SK-N-MC (cell line): ENCODE data around the gene NINL.
A peak's percentile ranks its signal among the peaks of the same experiment; 100 is the strongest.

Experiments
- DNase-seq: peaks from one replicate; pipeline ENCODE4 v3.0.0-alpha.2; 2011; ENCODE audit warnings: low read depth, low spot score
- H3K27ac ChIP-seq: fragments of 200-600 bp; sonication (generic); 2 replicates; pipeline ENCODE4 v1.5.1; 2016; ENCODE audit warnings: mixed run types
- H3K36me3 ChIP-seq: fragments of 200-600 bp; sonication (generic); 2 replicates; pipeline ENCODE4 v1.6.1; 2017; ENCODE audit warnings: antibody characterized with exemption, low read length, mixed read lengths; ENCODE audit not compliant: insufficient read depth
- H3K4me3 ChIP-seq: fragments of 200-600 bp; sonication (generic); 2 replicates; pipeline ENCODE4 v1.5.1; 2016
- H3K9ac ChIP-seq: fragments of 200-600 bp; sonication (generic); 2 replicates; pipeline ENCODE4 v1.8.0; 2017; ENCODE audit warnings: mixed run types, mixed read lengths; ENCODE audit not compliant: insufficient read length
- H3K9me3 ChIP-seq: fragments of 200-600 bp; sonication (generic); 2 replicates; pipeline ENCODE4 v1.6.1; 2017; ENCODE audit warnings: low read depth, mild to moderate bottlenecking, antibody characterized with exemption, low read length, moderate library complexity, mixed read lengths
- EZH2 ChIP-seq: fragments of 200-600 bp; sonication (generic); IDR thresholded peaks from one replicate; pipeline ENCODE4 v1.6.1; 2017; ENCODE audit warnings: antibody characterized with exemption
- FOXP2 ChIP-seq: optimal IDR thresholded peaks from 2 replicates; pipeline ENCODE3; 2011; ENCODE audit warnings: mild to moderate bottlenecking, moderate library complexity; ENCODE audit not compliant: insufficient read depth; ENCODE audit errors: extremely low read length, control extremely low read depth
- POLR2AphosphoS5 ChIP-seq: IDR thresholded peaks from 2 replicates; pipeline ENCODE4 v1.6.1; 2012; ENCODE audit warnings: mild to moderate bottlenecking, low read depth, low read length, borderline replicate concordance

The NINL gene

DNA sequence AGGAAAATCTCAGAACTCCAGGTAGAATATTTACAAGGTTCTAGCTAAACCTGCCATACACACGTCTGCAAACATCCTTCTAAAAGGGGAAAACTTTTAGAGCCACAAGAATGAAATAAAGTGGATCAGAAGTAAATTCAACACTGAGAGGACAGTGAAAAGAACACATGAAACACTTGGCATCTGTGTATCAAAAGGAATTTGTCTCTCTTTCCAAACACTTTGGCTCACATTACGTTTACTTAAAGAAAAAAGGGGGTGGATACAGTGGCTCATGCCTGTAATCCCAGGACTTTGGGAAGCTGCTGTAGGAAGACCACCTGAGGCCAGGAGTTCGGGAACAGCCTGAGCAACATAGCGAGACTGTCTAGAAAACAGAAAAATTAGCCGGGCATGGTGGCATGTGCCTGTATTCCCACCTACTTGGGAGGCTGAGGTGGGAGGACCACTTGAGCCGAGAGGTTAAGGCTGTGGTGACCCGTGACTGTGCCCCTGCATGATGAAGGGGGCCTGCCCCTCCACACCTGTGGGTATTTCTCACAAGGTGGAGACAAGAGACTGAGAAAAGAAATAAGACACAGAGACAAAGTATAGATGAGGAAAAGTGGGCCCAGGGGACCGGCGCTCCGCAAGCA is 35.4 kb downstream of the NINL start:
- Histone ChIP-seq H3K27ac (no peak overlapping the region), H3K9ac (no peak overlapping the region), H3K36me3 (peaks cover 5% of the 10 kb centered on the region; the same call in 1 of the 2 replicates), H3K9me3 (no peaks in the 10 kb centered on the region), H3K4me3 (no peak overlapping the region)
- DNase-seq: no peak
- TF ChIP-seq FOXP2 (no peak), POLR2AphosphoS5 (no peak), EZH2 (no peak)

DNA sequence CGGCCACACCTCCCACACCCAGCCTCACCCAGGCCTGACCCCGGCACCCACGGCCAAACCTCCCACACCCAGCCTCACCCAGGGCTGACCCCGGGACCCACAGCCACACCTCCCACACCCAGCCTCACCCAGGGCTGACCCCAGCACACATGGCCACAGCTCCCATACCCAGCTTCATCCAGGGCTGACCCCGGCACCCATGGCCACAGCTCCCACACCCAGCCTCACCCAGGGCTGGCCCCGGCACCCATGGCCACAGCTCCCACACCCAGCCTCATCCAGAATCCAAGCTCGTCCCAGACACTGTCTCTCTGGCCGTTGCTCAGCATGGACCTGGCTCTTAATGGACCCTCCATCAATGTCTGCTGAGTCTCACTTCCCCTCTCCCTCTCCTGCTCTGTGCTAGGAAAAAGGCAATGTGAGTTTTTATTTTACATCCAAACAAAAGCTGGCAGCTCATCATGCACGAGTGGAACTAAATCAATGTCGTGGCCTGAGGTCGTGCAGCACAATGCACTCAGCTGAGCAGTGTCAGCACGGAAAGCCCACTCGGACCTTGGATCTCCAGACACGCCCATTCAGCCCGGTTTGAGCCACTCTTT is 36.1 kb downstream of the NINL start:
- TF ChIP-seq POLR2AphosphoS5: no peak
- TF ChIP-seq FOXP2: no peak
- TF ChIP-seq EZH2: no peak
- no peak overlapping the region for H3K4me3 ChIP-seq
- peaks cover 5% of the 10 kb centered on the region; the same call in 1 of the 2 replicates for H3K36me3 ChIP-seq
- no peaks in the 10 kb centered on the region for H3K9me3 ChIP-seq
- DNase-seq: no peak
- H3K9ac ChIP-seq: no peak overlapping the region
- H3K27ac ChIP-seq: no peak overlapping the region

DNA sequence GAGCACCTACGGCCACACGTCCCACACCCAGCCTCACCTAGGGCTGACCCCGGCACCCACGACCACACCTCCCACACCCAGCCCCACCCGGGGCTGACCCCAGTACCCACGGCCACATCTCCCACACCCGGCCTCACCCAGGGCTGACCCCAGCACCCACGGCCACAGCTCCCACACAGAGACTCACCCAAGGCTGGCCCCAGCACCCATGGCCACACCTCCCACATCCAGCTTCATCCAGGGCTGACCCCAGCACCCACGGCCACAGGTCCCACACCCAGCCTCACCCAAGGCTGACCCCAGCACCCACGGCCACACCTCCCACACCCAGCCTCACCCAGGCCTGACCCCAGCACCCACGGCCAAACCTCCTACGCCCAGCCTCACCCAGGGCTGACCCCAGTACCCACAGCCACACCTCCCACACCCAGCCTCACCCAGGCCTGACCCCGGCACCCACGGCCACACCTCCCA is 36.7 kb downstream of the NINL start:
- TF ChIP-seq FOXP2 (no peak), POLR2AphosphoS5 (no peak), EZH2 (no peak)
- H3K4me3 ChIP-seq: no peak overlapping the region
- H3K27ac ChIP-seq: no peak overlapping the region
- no peak overlapping the region for H3K9ac ChIP-seq
- no peak for DNase-seq
- H3K36me3 ChIP-seq: peaks cover 9% of the 10 kb centered on the region; the same call in 1 of the 2 replicates
- no peaks in the 10 kb centered on the region for H3K9me3 ChIP-seq

DNA sequence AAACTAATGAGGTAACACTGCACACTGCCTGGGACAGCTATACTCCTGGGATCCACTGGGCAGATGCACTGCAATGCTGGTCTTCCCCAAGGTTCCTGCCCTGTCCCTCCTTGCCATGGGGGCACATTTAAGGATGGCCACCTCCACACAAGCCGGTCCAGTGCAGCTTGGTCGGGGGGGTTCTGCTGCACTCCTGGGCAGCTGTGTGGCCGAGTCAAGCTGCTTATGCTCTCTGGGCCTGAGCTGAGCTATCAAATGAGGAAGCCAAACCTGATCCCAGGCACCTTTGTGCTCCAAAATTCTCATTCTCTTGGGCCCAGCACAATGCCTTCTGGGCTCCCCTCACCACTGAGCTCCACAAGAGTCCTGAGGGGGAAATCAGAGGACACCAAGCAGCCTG is 37.3 kb downstream of the NINL start:
- Histone ChIP-seq H3K36me3 (peaks cover 9% of the 10 kb centered on the region; the same call in 1 of the 2 replicates), H3K9me3 (no peaks in the 10 kb centered on the region), H3K4me3 (no peak overlapping the region), H3K27ac (no peak overlapping the region), H3K9ac (no peak overlapping the region)
- DNase-seq: no peak
- TF ChIP-seq FOXP2 (no peak), POLR2AphosphoS5 (no peak), EZH2 (no peak)

DNA sequence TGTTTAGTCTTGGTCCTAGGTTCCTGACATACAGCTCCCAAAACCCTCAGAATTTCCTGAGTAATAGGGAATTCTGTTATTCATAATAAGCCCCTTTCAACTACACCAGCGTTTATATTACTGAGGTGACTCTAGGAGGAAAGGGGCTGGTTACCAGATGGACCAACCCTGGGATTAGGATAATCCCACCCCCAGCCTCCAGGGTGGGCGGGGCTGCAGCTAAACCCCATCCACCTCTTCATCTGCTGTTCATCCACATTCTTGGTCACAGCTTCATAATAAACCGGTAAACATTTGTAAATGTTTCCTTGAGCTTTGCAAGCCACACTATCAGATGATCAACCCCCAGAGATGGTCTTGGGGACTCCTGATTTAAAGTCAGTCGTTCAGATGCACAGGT is 38.3 kb downstream of the NINL start:
- Histone ChIP-seq H3K36me3 (peaks cover 9% of the 10 kb centered on the region; the same call in 1 of the 2 replicates), H3K27ac (no peak overlapping the region), H3K4me3 (no peak overlapping the region), H3K9ac (no peak overlapping the region), H3K9me3 (no peaks in the 10 kb centered on the region)
- TF ChIP-seq FOXP2 (no peak), POLR2AphosphoS5 (no peak), EZH2 (no peak)
- DNase-seq: no peak

DNA sequence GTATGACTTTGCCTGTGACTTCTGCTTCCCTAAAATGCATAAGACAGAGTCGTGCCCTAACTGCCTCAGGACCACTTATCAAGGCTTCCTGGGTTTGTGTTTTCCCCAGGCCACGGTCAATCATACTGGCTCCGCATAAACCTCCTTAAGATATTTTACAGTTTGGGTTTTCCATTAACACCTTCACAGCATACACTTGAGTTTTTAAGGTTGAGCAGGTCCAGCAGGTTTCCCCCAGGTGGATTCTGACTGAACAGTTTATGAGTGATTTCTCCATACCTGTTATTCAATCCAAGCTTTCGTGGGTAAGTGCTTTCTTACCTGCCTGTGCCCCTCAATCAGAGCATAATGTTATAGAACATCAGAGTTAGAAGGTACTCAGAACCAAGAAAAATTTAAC is 39.3 kb downstream of the NINL start:
- H3K36me3 ChIP-seq: peaks cover 9% of the 10 kb centered on the region; the same call in 1 of the 2 replicates
- H3K9ac ChIP-seq: no peak overlapping the region
- no peak for DNase-seq
- H3K27ac ChIP-seq: no peak overlapping the region
- TF ChIP-seq FOXP2 (no peak), POLR2AphosphoS5 (no peak), EZH2 (no peak)
- no peak overlapping the region for H3K4me3 ChIP-seq
- H3K9me3 ChIP-seq: no peaks in the 10 kb centered on the region

DNA sequence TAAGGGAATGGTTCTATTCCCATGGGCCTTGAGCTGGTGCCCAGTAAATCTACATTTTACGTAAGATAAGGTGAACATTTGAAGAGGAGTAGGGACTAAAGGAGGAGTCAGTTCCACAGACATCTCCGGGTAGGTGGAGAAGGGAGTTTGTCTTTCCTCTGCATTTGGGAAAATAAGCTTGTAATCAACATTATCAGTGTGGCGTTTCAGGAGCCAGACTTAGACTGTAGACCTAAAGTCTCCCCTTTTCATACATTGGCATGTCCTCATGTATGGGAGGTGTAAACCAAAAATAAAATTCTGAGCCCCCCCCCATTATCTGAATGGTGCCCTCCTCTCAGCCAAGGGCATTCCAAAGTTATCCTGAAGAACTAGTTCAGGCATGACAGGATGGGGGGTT is 40.2 kb downstream of the NINL start:
- Histone ChIP-seq H3K9ac (no peak overlapping the region), H3K9me3 (no peaks in the 10 kb centered on the region), H3K27ac (no peak overlapping the region), H3K36me3 (peaks cover 9% of the 10 kb centered on the region; the same call in 1 of the 2 replicates), H3K4me3 (no peak overlapping the region)
- no peak for TF ChIP-seq EZH2
- no peak for TF ChIP-seq POLR2AphosphoS5
- no peak for TF ChIP-seq FOXP2
- no peak for DNase-seq

DNA sequence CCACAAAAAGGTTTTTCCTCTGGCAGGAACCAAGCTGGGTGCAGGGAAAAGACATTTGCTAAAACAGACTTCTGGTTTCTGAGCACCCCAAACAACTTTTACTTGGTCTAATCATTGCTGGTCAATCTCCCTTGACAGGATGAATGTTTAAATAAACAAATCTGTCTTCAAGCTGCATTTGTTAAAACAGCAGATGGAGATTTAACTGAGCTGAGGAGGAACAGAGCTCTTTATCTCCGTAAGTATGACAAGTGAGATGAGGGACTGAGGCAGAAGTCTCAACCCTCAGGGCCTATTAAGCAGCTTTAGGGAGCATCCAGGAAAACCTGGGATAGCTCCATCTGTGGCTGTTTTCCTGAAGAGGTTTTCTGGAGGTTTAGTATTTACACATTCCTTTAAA is 40.6 kb downstream of the NINL start:
- Histone ChIP-seq H3K36me3 (peaks cover 9% of the 10 kb centered on the region; the same call in 1 of the 2 replicates), H3K9me3 (no peaks in the 10 kb centered on the region), H3K27ac (0 out of 2 replicates have a peak overlapping the region, but pooled peaks have one; percentile 25), H3K4me3 (no peak overlapping the region), H3K9ac (no peak overlapping the region)
- no peak for DNase-seq
- no peak for TF ChIP-seq FOXP2
